ENCODE results near the gene VAC14.

- TF ChIP-seq POLR2A (IDR thresholded peaks at IDR 0.05; ENCODE audit: low read depth) (no peak), POLR2AphosphoS5 (IDR thresholded peaks at IDR 0.05) (no peak), CTCF (IDR thresholded peaks at IDR 0.05) (no peak), EP300 (IDR thresholded peaks at IDR 0.05) (no peak)
Observed at GRCh38 chr16:70743791-70744190, 57.2 kb downstream of the VAC14 start.

Measured in esophagus muscularis mucosa (tissue), 4 donors.